Measurements from ENCODE around the gene GNAZ. TPM values are rescaled to one million over a fixed set of nuclear protein-coding genes. Genes with fewer than 3 reads are reported as not detected.

Gene GNAZ
- total and polyA plus RNA-seq, 3 donors from 2014 or later: 13.7 to 20.2 (median 15.1) TPM

- H3K36me3 ChIP-seq (ENCODE audit: low read depth, missing control alignments): no peaks in the 10 kb centered on the region
- H3K27me3 ChIP-seq: no peaks in the 10 kb centered on the region
- H3K4me1 ChIP-seq: peaks cover 12% of the 10 kb centered on the region
- 90 to 92% methylated on average over 7 of the region's 7 CpGs for WGBS, 2 donors
- intact Hi-C loops (cut with DNase I; ENCODE audit: low total_unique reads): no loop called here
- H3K9me3 ChIP-seq: no peaks in the 10 kb centered on the region
- no peak for DNase-seq
- no peak overlapping the region for H3K4me3 ChIP-seq
- no peak overlapping the region for H3K27ac ChIP-seq
- TF ChIP-seq POLR2A (IDR thresholded peaks at IDR 0.05): no peak
- TF ChIP-seq, protein P1, sequence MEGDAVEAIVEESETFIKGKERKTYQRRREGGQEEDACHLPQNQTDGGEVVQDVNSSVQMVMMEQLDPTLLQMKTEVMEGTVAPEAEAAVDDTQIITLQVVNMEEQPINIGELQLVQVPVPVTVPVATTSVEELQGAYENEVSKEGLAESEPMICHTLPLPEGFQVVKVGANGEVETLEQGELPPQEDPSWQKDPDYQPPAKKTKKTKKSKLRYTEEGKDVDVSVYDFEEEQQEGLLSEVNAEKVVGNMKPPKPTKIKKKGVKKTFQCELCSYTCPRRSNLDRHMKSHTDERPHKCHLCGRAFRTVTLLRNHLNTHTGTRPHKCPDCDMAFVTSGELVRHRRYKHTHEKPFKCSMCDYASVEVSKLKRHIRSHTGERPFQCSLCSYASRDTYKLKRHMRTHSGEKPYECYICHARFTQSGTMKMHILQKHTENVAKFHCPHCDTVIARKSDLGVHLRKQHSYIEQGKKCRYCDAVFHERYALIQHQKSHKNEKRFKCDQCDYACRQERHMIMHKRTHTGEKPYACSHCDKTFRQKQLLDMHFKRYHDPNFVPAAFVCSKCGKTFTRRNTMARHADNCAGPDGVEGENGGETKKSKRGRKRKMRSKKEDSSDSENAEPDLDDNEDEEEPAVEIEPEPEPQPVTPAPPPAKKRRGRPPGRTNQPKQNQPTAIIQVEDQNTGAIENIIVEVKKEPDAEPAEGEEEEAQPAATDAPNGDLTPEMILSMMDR (IDR thresholded peaks at IDR 0.05): no peak
These were observed 4.1 kb downstream of the GNAZ start for GRCh38 chr22:23074451-23074850.

GRCh38 chr22:23075050-23075449, 4.7 kb downstream of the GNAZ start:
- 75 to 98% methylated on average over 3 to 4 of the region's 4 CpGs for WGBS, 2 donors
- no peak for DNase-seq
- intact Hi-C loops (cut with DNase I; ENCODE audit: low total_unique reads): no loop called here
- TF ChIP-seq POLR2A (IDR thresholded peaks at IDR 0.05): no peak
- TF ChIP-seq, protein P1 (IDR thresholded peaks at IDR 0.05): no peak
- H3K9me3 ChIP-seq: no peaks in the 10 kb centered on the region
- peaks cover 8% of the 10 kb centered on the region for H3K4me1 ChIP-seq
- no peaks in the 10 kb centered on the region for H3K27me3 ChIP-seq
- no peak overlapping the region for H3K27ac ChIP-seq
- H3K4me3 ChIP-seq: no peak overlapping the region
- no peaks in the 10 kb centered on the region for H3K36me3 ChIP-seq (ENCODE audit: low read depth, missing control alignments)

GRCh38 chr22:23075525-23076216, 5.4 kb downstream of the GNAZ start:
- WGBS, 2 donors: 85 to 92% methylated on average over 7 to 9 of the region's 9 CpGs
- H3K27me3 ChIP-seq: no peaks in the 10 kb centered on the region
- H3K4me3 ChIP-seq: no peak overlapping the region
- intact Hi-C loops (cut with DNase I; ENCODE audit: low total_unique reads): no loop called here
- TF ChIP-seq, protein P1 (IDR thresholded peaks at IDR 0.05): no peak
- TF ChIP-seq POLR2A (IDR thresholded peaks at IDR 0.05): no peak
- no peak for DNase-seq
- H3K27ac ChIP-seq: no peak overlapping the region
- peaks cover 6% of the 10 kb centered on the region for H3K4me1 ChIP-seq
- no peaks in the 10 kb centered on the region for H3K36me3 ChIP-seq (ENCODE audit: low read depth, missing control alignments)
- H3K9me3 ChIP-seq: no peaks in the 10 kb centered on the region

GRCh38 chr22:23076896-23077572, 6.7 kb downstream of the GNAZ start:
- intact Hi-C loops (cut with DNase I; ENCODE audit: low total_unique reads): no loop called here
- Histone ChIP-seq H3K4me3 (no peak overlapping the region), H3K36me3 (ENCODE audit: low read depth, missing control alignments) (no peaks in the 10 kb centered on the region), H3K9me3 (no peaks in the 10 kb centered on the region), H3K4me1 (no peaks in the 10 kb centered on the region), H3K27me3 (no peaks in the 10 kb centered on the region), H3K27ac (no peak overlapping the region)
- no peak for DNase-seq
- TF ChIP-seq, protein P1 (IDR thresholded peaks at IDR 0.05): no peak
- no peak for TF ChIP-seq POLR2A (IDR thresholded peaks at IDR 0.05)
- 88 to 92% methylated on average over 10 of the region's 10 CpGs for WGBS, 2 donors

Data from testis (tissue), 3 donors.